Thyroid gland (tissue), 4 donors: ENCODE data around the gene LRP10. TPM values are rescaled to one million over a fixed set of nuclear protein-coding genes. Genes with fewer than 3 reads are reported as not detected.

Source experiments
- DNase-seq, 2 donors: peaks; one replicate each; pipeline ENCODE4 v3.0.0-alpha.2; 2019
- H3K27ac ChIP-seq, 3 donors: fragments of 200-600 bp; sonication (generic); 1 replicate in 2 of 3; 2 replicates in 1 of 3; pipeline ENCODE4 v1.5.1; 2016 to 2019; ENCODE audit warnings: mild to moderate bottlenecking in 1 of 3, moderate library complexity in 1 of 3
- H3K27me3 ChIP-seq: fragments of 200-600 bp; sonication (generic); one replicate; pipeline ENCODE4 v1.5.1; 2019
- H3K36me3 ChIP-seq, 2 donors: fragments of 200-600 bp; sonication (generic); one replicate each; pipeline ENCODE4 v1.5.1; 2016 to 2019
- H3K4me1 ChIP-seq, 2 donors: fragments of 200-600 bp; sonication (generic); one replicate each; pipeline ENCODE4 v1.5.1; 2017 to 2019
- H3K4me3 ChIP-seq, 3 donors: fragments of 200-600 bp; sonication (generic); replicated peaks in 1 of 3; 1 replicate in 2 of 3; 2 replicates in 1 of 3; pipeline ENCODE4 v1.5.1; 2016; ENCODE audit warnings: mild to moderate bottlenecking in 1 of 3
- H3K9me3 ChIP-seq: fragments of 200-600 bp; sonication (generic); one replicate; pipeline ENCODE4 v1.5.1; 2017
- CTCF ChIP-seq, 6 experiments: fragments of 200-600 bp in 3 of 6; fragments of 450-650 bp in 3 of 6; sonication (generic) in 3 of 6; IDR thresholded peaks; one replicate each; pipeline ENCODE4 v1.5.1; 2016 to 2019; ENCODE audit warnings: antibody characterized with exemption in 6 of 6, mild to moderate bottlenecking in 2 of 6, inconsistent platforms in 1 of 6, moderate library complexity in 1 of 6
- POLR2A ChIP-seq, 2 donors: fragments of 450-650 bp; IDR thresholded peaks; one replicate each; pipeline ENCODE4 v1.6.1; 2017; ENCODE audit warnings: antibody characterized with exemption in 2 of 2, mild to moderate bottlenecking in 2 of 2, moderate library complexity in 1 of 2
- WGBS, 2 donors: methylation state at CpG; one replicate each; pipeline ENCODE4 v1.1.5; 2017; 5-methylcytosine and 5-hydroxymethylcytosine counted together
- intact Hi-C: fragments of 100-400 bp; cut with DNase I; formaldehyde crosslinking; loops from one replicate; pipeline ENCODE4 v1.15.1; 2023
- total RNA-seq, 4 donors: library from RNA; depleted of rRNA; stranded (reverse); fragments of >200 nt; gene quantifications; one replicate each; pipeline ENCODE4 v1.2.3, GENCODE V29; 2016

The LRP10 gene
- total RNA-seq, 4 donors from 2014 or later: 107 to 143 (median 121) TPM

- intact Hi-C loops: no loop called here
- Histone ChIP-seq H3K4me3 (no peak overlapping the region), H3K27me3 (no peaks in the 10 kb centered on the region), H3K27ac (no peak overlapping the region), H3K4me1 (peaks cover 18 to 24% of the 10 kb centered on the region in 2 donors), H3K9me3 (no peaks in the 10 kb centered on the region), H3K36me3 (peaks cover 5 to 9% of the 10 kb centered on the region in 2 donors)
- no peak for DNase-seq
- WGBS, 2 donors: 84 to 89% methylated on average over 8 of the region's 8 CpGs
- TF ChIP-seq CTCF (IDR thresholded peaks at IDR 0.05) (no peak), POLR2A (IDR thresholded peaks at IDR 0.05) (no peak)
Measured at GRCh38 chr14:22915886-22916521, 44.5 kb downstream of the LRP10 start.

GRCh38 chr14:22918804-22919600 is 47.5 kb downstream of the LRP10 start, which contains the start of gene RBM23:
TSS of gene RBM23 (minus strand) at chr14:22919149.
- Histone ChIP-seq H3K4me3 (peak within 1 kb of the TSS; percentile 70 to 86 (median 77)), H3K4me1 (peaks cover 18 to 24% of the 10 kb centered on the region in 2 donors), H3K9me3 (no peaks in the 10 kb centered on the region), H3K36me3 (peaks cover 31% of the 10 kb centered on the region in 2 donors), H3K27ac (peak within 1 kb of the TSS; percentile 95 to 98 (median 98)), H3K27me3 (no peaks in the 10 kb centered on the region)
- intact Hi-C loops: no loop called here
- peak in 1 of 2 donors; percentile 85 for TF ChIP-seq POLR2A (IDR thresholded peaks at IDR 0.05)
- peak in 1 of 6 experiments; percentile 11 for TF ChIP-seq CTCF (IDR thresholded peaks at IDR 0.05)
- peak; percentile 100 for DNase-seq
- whole genome bisulfite sequencing, 2 donors: 0% methylated on average over 29 to 40 of the region's 46 CpGs

GRCh38 chr14:22919601-22919921 is 48.0 kb downstream of the LRP10 start:
- Histone ChIP-seq H3K9me3 (no peaks in the 10 kb centered on the region), H3K36me3 (peaks cover 36% of the 10 kb centered on the region in 2 donors), H3K27me3 (no peaks in the 10 kb centered on the region), H3K27ac (peak overlapping the region; percentile 85 to 98 (median 86)), H3K4me3 (peak overlapping the region in 1 of 3 donors; percentile 70), H3K4me1 (peaks cover 18 to 24% of the 10 kb centered on the region in 2 donors)
- TF ChIP-seq POLR2A (IDR thresholded peaks at IDR 0.05) (no peak), CTCF (IDR thresholded peaks at IDR 0.05) (no peak)
- 8 to 9% methylated on average over 8 of the region's 10 CpGs for WGBS, 2 donors
- intact Hi-C loops: no loop called here
- no peak for DNase-seq

GRCh38 chr14:22920697-22921096 is 49.2 kb downstream of the LRP10 start:
- H3K36me3 ChIP-seq: peaks cover 39 to 44% of the 10 kb centered on the region in 2 donors
- intact Hi-C loops: no loop called here
- H3K4me1 ChIP-seq: peaks cover 18 to 24% of the 10 kb centered on the region in 2 donors
- no peaks in the 10 kb centered on the region for H3K9me3 ChIP-seq
- 96 to 97% methylated on average over 6 of the region's 6 CpGs for WGBS, 2 donors
- no peak for TF ChIP-seq POLR2A (IDR thresholded peaks at IDR 0.05)
- no peak for TF ChIP-seq CTCF (IDR thresholded peaks at IDR 0.05)
- no peak overlapping the region for H3K4me3 ChIP-seq
- H3K27me3 ChIP-seq: no peaks in the 10 kb centered on the region
- no peak overlapping the region for H3K27ac ChIP-seq
- no peak for DNase-seq

GRCh38 chr14:22922294-22922693 is 50.8 kb downstream of the LRP10 start:
- no peak for DNase-seq
- TF ChIP-seq POLR2A (IDR thresholded peaks at IDR 0.05) (no peak), CTCF (IDR thresholded peaks at IDR 0.05) (no peak)
- 88 to 94% methylated on average over 2 of the region's 2 CpGs for WGBS, 2 donors
- Histone ChIP-seq H3K9me3 (no peaks in the 10 kb centered on the region), H3K4me1 (peaks cover 8 to 17% of the 10 kb centered on the region in 2 donors), H3K27ac (no peak overlapping the region), H3K4me3 (no peak overlapping the region), H3K36me3 (peaks cover 39 to 53% of the 10 kb centered on the region in 2 donors), H3K27me3 (no peaks in the 10 kb centered on the region)
- intact Hi-C loops: no loop called here
